Stimulated activated CD4-positive, alpha-beta T cell treated with anti-CD3 and anti-CD28 coated beads, TNF-alpha, amount 100 ng/mL, for 48 hours (primary cell): Measurements from ENCODE around the gene ZNF383.
"Not testable (repeated sequence)": the region's sequence is repeated elsewhere in the genome, so short reads cannot be mapped to it uniquely, and the experiment has no call there.

ENCODE experiments used
- DNase-seq, 3 donors: peaks; one replicate each; pipeline ENCODE4 v3.0.0-alpha.2; 2020; ENCODE audit warnings: low read depth in 3 of 3

The ZNF383 gene

GRCh38 chr19:37217775-37218591 lies at the start of gene ZNF383:
Gene ZNF383 (plus strand): TSS chr19:37218214. CDS start chr19:37230454, 12,240 bp downstream.
- peak; percentile 76 to 80 (median 77) for DNase-seq

GRCh38 chr19:37172368-37173366 lies 45.3 kb upstream of the ZNF383 start, which contains the start of gene ZNF585A:
Gene ZNF585A (minus strand): TSS chr19:37172695. CDS start chr19:37169910, 2,785 bp downstream.
- DNase-seq: peak; percentile 69 to 80 (median 77)

DNA sequence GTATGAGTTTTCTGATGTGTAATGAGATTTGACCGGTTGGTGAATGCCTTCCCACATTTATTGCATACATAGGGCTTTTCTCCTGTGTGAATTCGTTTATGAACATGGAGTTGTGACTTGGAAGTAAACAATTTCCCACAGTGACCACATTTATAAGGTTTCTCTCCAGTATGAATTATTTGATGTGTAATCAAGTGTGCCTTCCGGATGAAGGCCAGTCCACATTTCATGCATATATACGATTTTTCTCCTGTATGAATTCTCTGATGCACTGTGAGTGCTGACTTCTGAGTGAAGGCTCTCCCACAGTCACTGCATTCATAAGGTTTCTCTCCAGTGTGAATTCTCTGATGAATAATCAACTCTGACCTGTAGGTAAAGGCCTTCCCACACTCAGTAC lies 31.9 kb upstream of the ZNF383 start:
- not testable (repeated sequence) for DNase-seq

DNA sequence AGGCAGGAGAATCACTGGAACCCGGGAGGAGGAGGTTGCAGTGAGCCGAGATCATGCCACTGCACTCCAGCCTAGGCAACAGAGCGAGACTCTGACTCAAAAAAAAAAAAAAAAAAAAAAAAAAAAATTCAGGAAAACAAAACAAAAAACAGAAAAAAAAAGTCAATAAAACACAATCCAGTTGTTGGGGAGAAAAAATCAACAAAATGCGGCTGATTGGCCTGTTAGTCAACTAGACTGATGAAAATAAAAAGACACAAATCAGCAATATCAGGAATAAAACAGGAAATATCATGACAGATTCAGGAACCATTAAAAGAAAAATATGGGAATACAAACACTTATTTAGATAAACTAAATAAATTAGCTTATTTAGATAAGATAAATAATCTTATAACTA lies 22.8 kb upstream of the ZNF383 start:
- not testable (repeated sequence) for DNase-seq

DNA sequence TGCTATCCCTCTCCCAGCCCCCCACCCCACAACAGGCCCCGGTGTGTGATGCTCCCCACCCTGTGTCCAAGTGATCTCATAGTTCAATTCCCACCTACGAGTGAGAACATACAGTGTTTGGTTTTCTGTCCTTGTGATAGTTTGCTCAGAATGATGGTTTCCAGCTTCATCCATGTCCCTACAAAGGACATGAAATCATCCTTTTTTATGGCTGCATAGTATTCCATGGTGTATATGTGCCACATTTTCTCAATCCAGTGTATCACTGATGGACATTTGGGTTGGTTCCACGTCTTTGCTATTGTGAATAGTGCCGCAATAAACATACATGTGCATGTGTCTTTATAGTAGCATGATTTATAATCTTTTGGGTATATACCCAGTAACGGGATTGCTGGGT lies 20.9 kb upstream of the ZNF383 start:
- DNase-seq: not testable (repeated sequence)

- DNase-seq: no peak
Measured at GRCh38 chr19:37197768-37198167, 20.2 kb upstream of the ZNF383 start.

DNA sequence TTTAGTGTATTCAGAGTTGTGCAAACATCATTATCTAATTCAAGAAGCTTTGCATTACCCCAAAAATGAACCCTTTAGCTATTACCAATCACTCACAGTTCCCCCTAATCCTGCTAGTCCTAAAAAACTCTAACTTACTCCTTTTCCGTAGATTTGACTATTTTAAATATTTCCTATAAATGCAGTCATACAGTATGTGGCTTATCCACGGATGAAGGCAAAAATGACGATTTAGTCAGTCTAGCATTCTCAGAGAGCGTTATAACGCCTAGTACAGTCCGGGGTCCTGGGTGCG lies 587 bp upstream of the ZNF383 start:
- no peak for DNase-seq

DNA sequence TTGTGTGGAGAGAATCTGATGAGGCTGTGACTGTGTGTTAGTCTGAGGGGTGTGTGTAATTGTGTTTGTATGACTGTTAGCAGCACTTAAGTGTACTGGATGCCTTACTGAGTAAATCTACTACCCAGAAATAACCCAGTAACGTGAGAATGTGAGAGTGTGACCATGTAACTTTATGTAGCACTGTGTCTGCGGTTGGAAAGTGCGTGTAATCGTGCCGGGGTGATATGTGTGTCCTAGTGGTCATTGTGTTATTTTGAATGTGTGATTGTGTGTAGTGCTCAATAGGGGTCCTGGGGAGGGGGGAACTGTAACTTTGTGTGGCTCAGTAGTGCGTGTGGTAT lies 550 bp downstream of the ZNF383 start:
- DNase-seq: peak in 2 of 3 donors; percentile 9 to 19

- no peak for DNase-seq
Measured at GRCh38 chr19:37220383-37220782, 2.4 kb downstream of the ZNF383 start.

- no peak for DNase-seq
Measured at GRCh38 chr19:37221136-37221535, 3.1 kb downstream of the ZNF383 start.

GRCh38 chr19:37226248-37226647 lies 8.2 kb downstream of the ZNF383 start:
- DNase-seq: no peak

GRCh38 chr19:37227996-37228395 lies 10.0 kb downstream of the ZNF383 start:
- DNase-seq: peak in 1 of 3 donors; percentile 8

GRCh38 chr19:37243206-37243632 lies 25.2 kb downstream of the ZNF383 start:
- DNase-seq: no peak

DNA sequence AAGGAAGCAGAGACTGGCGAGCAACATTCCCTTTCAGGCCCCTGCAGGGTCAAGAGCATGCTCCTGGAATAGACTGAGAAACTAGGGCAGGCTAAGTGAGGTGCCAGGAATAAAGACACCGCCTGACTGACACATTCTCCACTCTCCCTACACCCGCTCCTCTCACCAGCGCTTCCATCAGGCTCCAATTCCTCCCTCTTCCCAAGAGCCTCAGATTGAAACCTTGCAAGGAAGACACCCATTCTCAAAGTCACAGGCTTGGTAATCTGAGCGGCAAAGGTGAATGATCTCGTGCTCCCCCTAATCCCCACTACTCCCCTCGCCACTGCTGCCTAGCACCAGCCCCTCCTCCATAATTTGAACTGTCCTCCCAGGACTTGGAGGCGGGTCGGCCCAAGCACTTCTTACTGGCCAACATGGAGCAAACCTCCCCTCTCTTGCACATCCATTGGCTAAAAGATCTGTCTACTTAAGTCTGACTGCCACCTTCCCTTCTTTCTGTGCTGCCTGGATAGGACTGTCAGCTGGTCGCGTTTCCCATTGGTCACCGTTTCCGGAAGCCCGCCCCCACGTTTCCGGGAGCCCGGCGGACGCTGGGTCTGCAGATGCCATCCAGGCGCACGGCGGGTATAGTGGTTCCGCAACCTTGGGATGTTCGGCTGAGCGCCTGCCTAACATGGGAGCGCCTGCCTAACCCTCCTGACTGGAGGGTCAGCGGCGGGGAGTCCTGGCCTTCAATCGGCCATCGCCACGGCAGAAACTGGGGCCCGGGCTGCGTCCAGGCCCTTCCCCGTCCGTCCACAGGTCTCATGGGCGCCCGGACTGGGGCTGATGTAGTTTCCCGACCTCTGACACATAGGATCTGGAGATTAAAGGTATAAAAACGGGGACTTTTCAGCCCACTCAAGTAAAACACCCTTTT lies 33.6 kb downstream of the ZNF383 start:
- DNase-seq: peak in 1 of 3 donors; percentile 1

DNA sequence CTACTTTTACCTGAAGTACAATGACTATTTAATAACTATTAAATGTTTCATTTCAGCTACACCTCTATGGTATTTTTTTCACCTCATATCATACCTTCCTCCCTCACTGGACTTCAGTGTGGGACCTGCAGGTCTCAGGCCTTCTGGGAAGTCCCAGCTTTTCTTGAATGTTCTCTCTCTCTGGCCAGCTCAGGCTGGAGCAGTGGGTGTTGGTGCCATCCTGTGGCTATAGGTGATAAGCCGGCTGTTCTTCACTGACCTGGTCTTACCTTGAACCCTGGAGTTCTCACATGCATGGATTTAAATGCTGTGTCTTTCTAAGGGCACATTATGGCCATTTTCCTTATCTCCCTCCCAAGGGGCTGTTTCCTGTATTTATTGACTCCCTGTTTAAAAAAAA lies 45.0 kb downstream of the ZNF383 start:
- not testable (repeated sequence) for DNase-seq

DNA sequence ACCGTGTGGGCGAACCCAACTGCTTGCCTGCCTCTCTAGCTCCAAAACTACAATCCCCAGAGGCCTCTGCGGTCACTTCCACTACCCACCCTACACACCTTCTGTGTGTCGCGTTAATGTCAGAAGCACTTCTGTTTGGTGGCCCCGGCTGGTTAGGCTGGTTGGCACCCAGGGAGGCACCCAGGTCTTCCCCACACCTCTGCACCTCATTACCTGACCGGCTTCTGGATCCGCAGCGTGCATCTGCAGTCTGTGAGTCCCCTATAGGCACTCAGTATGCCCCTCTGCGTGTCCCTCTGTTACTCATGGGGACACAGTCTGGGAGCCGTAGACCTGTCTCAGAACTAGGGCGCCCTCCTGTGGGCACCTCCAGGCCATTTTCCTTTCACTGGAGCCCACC lies 49.0 kb downstream of the ZNF383 start:
- DNase-seq: not testable (repeated sequence)

GRCh38 chr19:37267755-37268154 lies 49.7 kb downstream of the ZNF383 start:
- DNase-seq: not testable (repeated sequence)

GRCh38 chr19:37280656-37281055 lies 62.6 kb downstream of the ZNF383 start:
- not testable (repeated sequence) for DNase-seq

- not testable (repeated sequence) for DNase-seq
Measured at GRCh38 chr19:37284020-37284419, 66.0 kb downstream of the ZNF383 start.

DNA sequence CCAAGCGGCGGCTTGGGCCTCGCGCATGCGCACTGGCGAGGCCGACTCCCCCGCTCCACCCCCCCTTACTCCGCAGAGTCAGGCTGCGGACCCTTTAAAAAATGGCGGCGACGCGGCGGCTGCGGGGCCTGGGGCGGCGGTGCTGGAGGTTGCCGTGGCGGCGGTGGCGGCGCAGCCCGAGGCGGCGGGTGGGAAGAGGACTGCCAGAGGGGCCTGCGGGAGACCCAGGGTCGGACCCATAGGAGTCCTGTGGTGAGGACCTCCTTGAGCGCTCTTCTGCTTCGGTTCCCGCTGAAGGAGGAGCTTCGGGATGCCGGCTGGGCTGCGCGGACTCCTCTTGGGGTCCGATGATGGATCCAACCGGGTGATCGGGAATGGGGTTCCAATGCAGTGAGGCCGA lies 71.2 kb downstream of the ZNF383 start:
- not testable (repeated sequence) for DNase-seq
